PC-9 (cell line): ENCODE measurements around the gene EFEMP2. TPM values are rescaled to one million over a fixed set of nuclear protein-coding genes. Genes with fewer than 3 reads are reported as not detected.

ENCODE experiments used
- BruUV-seq: library from RNA; stranded (reverse); fragments of 400-500 nt; replicated peaks from 2 replicates; lab custom pipeline; 2021; lab: Mats Ljungman, UMichigan
- CTCF ChIA-PET: fragments of 300-600 bp; sonication (Branson Sonifier 250); formaldehyde crosslinking; loops from one replicate; lab custom pipeline; 2022; ENCODE audit warnings: antibody characterized with exemption; lab: Charles Lee
- POLR2A ChIA-PET: fragments of 300-600 bp; sonication (Branson Sonifier 250); formaldehyde crosslinking; loops from one replicate; lab custom pipeline; 2022; ENCODE audit warnings: antibody characterized with exemption; ENCODE audit not compliant: unreplicated experiment; lab: Charles Lee
- DNase-seq, 2 experiments: peaks; one replicate each; pipeline versions ENCODE4 v3.0.0 to v3.0.0-alpha.2; 2015 to 2022; ENCODE audit warnings: mixed read lengths in 1 of 2
- H2AFZ ChIP-seq: fragments of 200-600 bp; sonication (generic); 2 replicates; pipeline ENCODE4 v1.8.1; 2017; ENCODE audit warnings: antibody characterized with exemption
- H3F3A ChIP-seq: fragments of 200-600 bp; sonication (generic); 2 replicates; pipeline ENCODE4 v1.8.1; 2017; ENCODE audit warnings: antibody characterized with exemption, mild to moderate bottlenecking, low read depth; ENCODE audit not compliant: insufficient read depth
- H3K27ac ChIP-seq: fragments of 200-600 bp; sonication (generic); 2 replicates; pipeline ENCODE4 v1.6.1; 2016; ENCODE audit warnings: mixed run types
- H3K27me3 ChIP-seq: fragments of 200-600 bp; sonication (generic); 2 replicates; pipeline ENCODE4 v1.6.1; 2016; ENCODE audit warnings: low read depth, mixed run types; ENCODE audit not compliant: insufficient read depth
- H3K36me3 ChIP-seq: fragments of 200-600 bp; sonication (generic); 2 replicates; pipeline ENCODE4 v1.6.1; 2016; ENCODE audit warnings: low read depth, mixed run types
- H3K4me1 ChIP-seq: fragments of 200-600 bp; sonication (generic); replicated peaks from 2 replicates; pipeline ENCODE4 v1.6.1; 2016; ENCODE audit warnings: mixed run types; ENCODE audit not compliant: insufficient read depth
- H3K4me2 ChIP-seq: fragments of 200-600 bp; sonication (generic); 2 replicates; pipeline ENCODE4 v1.6.1; 2017; ENCODE audit warnings: mixed run types
- H3K4me3 ChIP-seq: fragments of 200-600 bp; sonication (generic); 2 replicates; pipeline ENCODE4 v1.6.1; 2016; ENCODE audit warnings: mixed run types
- H3K79me2 ChIP-seq: fragments of 200-600 bp; sonication (generic); 2 replicates; pipeline ENCODE4 v1.6.1; 2017; ENCODE audit warnings: low read depth, mixed run types
- H3K9me2 ChIP-seq: fragments of 200-600 bp; sonication (generic); 2 replicates; pipeline ENCODE4 v1.8.1; 2017; ENCODE audit warnings: mild to moderate bottlenecking; ENCODE audit not compliant: insufficient read depth
- H3K9me3 ChIP-seq: fragments of 200-600 bp; sonication (generic); 2 replicates; pipeline ENCODE4 v1.8.1; 2016; ENCODE audit warnings: low read depth; ENCODE audit not compliant: insufficient read depth
- H4K20me1 ChIP-seq: fragments of 200-600 bp; sonication (generic); 2 replicates; pipeline ENCODE4 v1.8.1; 2017; ENCODE audit not compliant: insufficient read depth
- EZH2 ChIP-seq: fragments of 200-600 bp; sonication (generic); IDR thresholded peaks from 2 replicates; pipeline ENCODE4 v1.8.0; 2017; ENCODE audit warnings: antibody characterized with exemption, low read depth
- intact Hi-C: fragments of 100-400 bp; cut with micrococcal nuclease; formaldehyde crosslinking; loops from one replicate; pipeline ENCODE4 v1.10.0; 2022; ENCODE audit not compliant: unreplicated experiment
- total RNA-seq: library from RNA; stranded (reverse); gene quantifications from 2 replicates; pipeline ENCODE4 v1.2.3, GENCODE V29; 2021
- TF ChIP-seq, protein P1 (sequence below): fragments of 200-600 bp; sonication (generic); conservative IDR thresholded peaks from 2 replicates; pipeline ENCODE4 v1.6.1; 2017; ENCODE audit warnings: mixed run types, antibody characterized with exemption, mild to moderate bottlenecking, moderate library complexity

The EFEMP2 gene
- total RNA-seq, 1 experiment from 2014 or later = 18.1 TPM

DNA sequence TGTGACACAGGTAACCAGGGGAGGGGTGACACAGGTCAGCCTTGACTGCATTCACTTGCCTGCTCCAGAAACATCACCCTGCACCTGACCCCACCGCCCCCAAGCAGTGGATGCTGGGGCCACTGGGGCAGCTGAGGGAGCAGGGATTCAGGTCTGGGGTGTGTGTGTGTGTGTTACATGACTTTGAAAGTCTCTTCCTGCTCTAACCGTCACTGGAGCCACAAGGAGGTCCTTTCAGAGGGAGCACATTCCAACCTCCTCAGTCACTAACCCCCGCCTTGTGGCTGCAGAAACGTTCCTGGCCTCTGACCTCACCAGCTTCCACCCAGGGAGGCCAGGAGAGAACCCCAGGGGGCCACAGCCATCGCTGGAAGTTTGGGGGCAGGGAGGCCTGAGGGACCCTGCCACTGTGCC is 30.5 kb upstream of the EFEMP2 start:
- H4K20me1 ChIP-seq = peaks cover 10% of the 10 kb centered on the region
- CTCF ChIA-PET = interaction anchor here (0.6 to 1.4 kb wide), 3 partner anchors 9 to 71 kb away, joined by 3 to 11 read pairs (median 3); no protein-coding TSS in a partner anchor
- no peak overlapping the region; the same call in 1 of the 2 replicates for H3K4me3 ChIP-seq
- DNase-seq = peak; percentile 91 to 95
- peaks cover 28% of the 10 kb centered on the region for H3K79me2 ChIP-seq
- no TSS peak for BruUV-seq
- peaks cover 58% of the 10 kb centered on the region for H3F3A ChIP-seq
- no peaks in the 10 kb centered on the region for H3K27me3 ChIP-seq
- no peaks in the 10 kb centered on the region for H3K9me3 ChIP-seq
- peaks cover 10% of the 10 kb centered on the region; the same call in 1 of the 2 replicates for H3K36me3 ChIP-seq
- H3K4me2 ChIP-seq = peak overlapping the region; percentile 74
- H3K27ac ChIP-seq = peak overlapping the region; percentile 76
- POLR2A ChIA-PET = interaction anchor here (0.5 to 1.0 kb wide), 5 partner anchors 9 to 477 kb away, joined by 3 to 7 read pairs (median 4); partner anchors contain the start of gene MALAT1
- 0 out of 2 replicates have a peak overlapping the region, but pooled peaks have one; percentile 5 for H2AFZ ChIP-seq
- no peaks in the 10 kb centered on the region for H3K9me2 ChIP-seq
- TF ChIP-seq, protein P1, sequence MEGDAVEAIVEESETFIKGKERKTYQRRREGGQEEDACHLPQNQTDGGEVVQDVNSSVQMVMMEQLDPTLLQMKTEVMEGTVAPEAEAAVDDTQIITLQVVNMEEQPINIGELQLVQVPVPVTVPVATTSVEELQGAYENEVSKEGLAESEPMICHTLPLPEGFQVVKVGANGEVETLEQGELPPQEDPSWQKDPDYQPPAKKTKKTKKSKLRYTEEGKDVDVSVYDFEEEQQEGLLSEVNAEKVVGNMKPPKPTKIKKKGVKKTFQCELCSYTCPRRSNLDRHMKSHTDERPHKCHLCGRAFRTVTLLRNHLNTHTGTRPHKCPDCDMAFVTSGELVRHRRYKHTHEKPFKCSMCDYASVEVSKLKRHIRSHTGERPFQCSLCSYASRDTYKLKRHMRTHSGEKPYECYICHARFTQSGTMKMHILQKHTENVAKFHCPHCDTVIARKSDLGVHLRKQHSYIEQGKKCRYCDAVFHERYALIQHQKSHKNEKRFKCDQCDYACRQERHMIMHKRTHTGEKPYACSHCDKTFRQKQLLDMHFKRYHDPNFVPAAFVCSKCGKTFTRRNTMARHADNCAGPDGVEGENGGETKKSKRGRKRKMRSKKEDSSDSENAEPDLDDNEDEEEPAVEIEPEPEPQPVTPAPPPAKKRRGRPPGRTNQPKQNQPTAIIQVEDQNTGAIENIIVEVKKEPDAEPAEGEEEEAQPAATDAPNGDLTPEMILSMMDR = no peak
- TF ChIP-seq EZH2 = no peak
- peaks cover 66% of the 10 kb centered on the region for H3K4me1 ChIP-seq
- intact Hi-C loops = loop anchor here (1.0 kb wide), 1 partner anchor 12 kb away; no protein-coding TSS in a partner anchor

DNA sequence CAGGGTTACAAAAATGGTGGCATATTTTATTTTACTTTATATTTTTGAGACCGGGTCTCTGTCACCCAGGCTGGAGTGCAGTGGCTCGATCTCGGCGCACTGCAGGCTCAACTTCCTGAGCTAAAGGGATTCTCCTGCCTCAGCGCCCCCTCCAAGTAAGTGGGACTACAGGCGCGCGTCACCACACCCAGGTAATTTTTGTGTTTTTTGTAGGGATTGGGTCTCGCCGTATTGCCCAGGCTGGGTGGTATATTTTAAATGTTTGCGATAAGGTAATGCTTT is 28.2 kb upstream of the EFEMP2 start:
- H3K4me1 ChIP-seq = peaks cover 70% of the 10 kb centered on the region
- TF ChIP-seq, protein P1 = no peak
- no peak for TF ChIP-seq EZH2

DNA sequence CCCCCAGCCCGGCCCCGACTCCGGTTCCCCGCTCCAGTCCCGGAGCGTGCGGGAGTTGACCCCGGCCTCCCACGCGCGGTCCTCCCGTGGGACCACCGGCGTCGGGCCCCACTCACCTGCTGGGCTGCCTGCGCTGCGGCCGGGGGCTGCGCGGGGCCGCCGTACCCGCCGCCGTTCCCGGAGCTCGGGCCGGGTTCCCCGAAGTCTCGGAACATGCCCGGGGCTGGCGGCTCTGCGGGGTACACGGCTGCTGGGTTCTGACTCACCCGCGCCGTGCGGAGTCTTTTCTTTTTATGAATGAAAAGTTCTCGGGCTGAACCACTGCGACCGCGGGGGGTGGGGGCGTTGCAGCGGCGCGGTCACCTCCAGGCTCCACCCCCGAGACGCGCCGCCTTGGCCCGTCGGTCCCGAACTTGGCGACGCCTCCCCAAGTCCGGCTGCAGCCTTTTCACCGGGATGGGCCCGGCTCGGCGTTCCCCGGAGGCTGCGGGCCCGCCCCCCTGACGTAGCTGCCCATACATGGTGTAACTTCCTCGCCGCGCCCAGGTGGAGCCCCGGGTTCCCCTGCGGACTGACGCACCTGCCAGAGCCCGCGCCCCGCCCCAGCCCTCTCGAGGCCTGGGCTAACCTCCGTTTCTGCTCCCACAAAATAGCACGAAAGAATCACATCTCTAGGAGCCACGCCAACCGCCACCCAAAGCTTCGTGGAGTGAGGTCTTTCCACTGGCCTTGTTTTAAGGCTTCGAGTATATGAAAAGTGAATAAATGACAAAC is 27.7 kb upstream of the EFEMP2 start, which contains the start of gene FOSL1:
FOSL1 (minus strand) TSS at position 264 of the 774 bp plus-strand sequence; CDS start at position 215, 49 bp downstream.
- no TSS peak for BruUV-seq
- intact Hi-C loops = no loop called here

More for the DNA sequence above, 28.2 kb upstream of the EFEMP2 start:
- CTCF ChIA-PET = interaction anchor here (0.5 to 0.6 kb wide), 3 partner anchors 70 to 138 kb away, joined by 3 to 14 read pairs (median 6); no protein-coding TSS in a partner anchor
- H3F3A ChIP-seq = peaks cover 67% of the 10 kb centered on the region
- H3K9me2 ChIP-seq = no peaks in the 10 kb centered on the region
- H3K4me3 ChIP-seq = peak overlapping the region; percentile 45; the same call in 1 of the 2 replicates
- H3K36me3 ChIP-seq = peaks cover 25% of the 10 kb centered on the region
- BruUV-seq = TSS peak; percentile 62
- H3K9me3 ChIP-seq = no peaks in the 10 kb centered on the region
- no peaks in the 10 kb centered on the region for H3K27me3 ChIP-seq
- H3K27ac ChIP-seq = peak overlapping the region; percentile 76
- peaks cover 50% of the 10 kb centered on the region for H3K79me2 ChIP-seq
- H4K20me1 ChIP-seq = peaks cover 30% of the 10 kb centered on the region
- no peak for DNase-seq
- intact Hi-C loops = no loop called here
- POLR2A ChIA-PET = interaction anchor here (0.5 to 1.6 kb wide), 14 partner anchors 8 to 1560 kb away, joined by 3 to 19 read pairs (median 5); partner anchors contain the start of genes BANF1, CCDC85B and FIBP
- peak overlapping the region; percentile 74 for H3K4me2 ChIP-seq
- no peak overlapping the region for H2AFZ ChIP-seq

More for the DNA sequence above, 27.7 kb upstream of the EFEMP2 start, which contains the start of gene FOSL1:
- peaks cover 56% of the 10 kb centered on the region for H3K79me2 ChIP-seq
- peak within 1 kb of the TSS; percentile 96 for H3K4me3 ChIP-seq
- peak within 1 kb of the TSS; percentile 29; the same call in 1 of the 2 replicates for H2AFZ ChIP-seq
- H3K27ac ChIP-seq = peak within 1 kb of the TSS; percentile 95
- no peak for TF ChIP-seq EZH2
- TF ChIP-seq, protein P1 = no peak
- no peaks in the 10 kb centered on the region for H3K9me3 ChIP-seq
- peak; percentile 97 to 100 for DNase-seq
- H3K36me3 ChIP-seq = peaks cover 27% of the 10 kb centered on the region
- ChIA-PET CTCF (interaction anchor here (0.5 to 0.6 kb wide), 2 partner anchors 71 to 138 kb away, joined by 3 to 6 read pairs; no protein-coding TSS in a partner anchor), POLR2A (interaction anchor here (0.5 to 1.6 kb wide), 15 partner anchors 9 to 1561 kb away, joined by 3 to 19 read pairs (median 5); partner anchors contain the start of genes BANF1, CCDC85B and FIBP)
- H3K4me2 ChIP-seq = peak within 1 kb of the TSS; percentile 91
- peaks cover 73% of the 10 kb centered on the region for H3F3A ChIP-seq
- peaks cover 35% of the 10 kb centered on the region for H4K20me1 ChIP-seq
- H3K4me1 ChIP-seq = peaks cover 71% of the 10 kb centered on the region
- H3K27me3 ChIP-seq = no peaks in the 10 kb centered on the region
- no peaks in the 10 kb centered on the region for H3K9me2 ChIP-seq
